ENCODE results near the gene AIP. TPM values are rescaled to one million over a fixed set of nuclear protein-coding genes. Genes with fewer than 3 reads are reported as not detected.
A peak's percentile ranks its signal among the peaks of the same experiment; 100 is the strongest.

AIP gene
- total RNA-seq, 1 donor from 2014 or later = 45.9 TPM

- TF ChIP-seq, protein P1, sequence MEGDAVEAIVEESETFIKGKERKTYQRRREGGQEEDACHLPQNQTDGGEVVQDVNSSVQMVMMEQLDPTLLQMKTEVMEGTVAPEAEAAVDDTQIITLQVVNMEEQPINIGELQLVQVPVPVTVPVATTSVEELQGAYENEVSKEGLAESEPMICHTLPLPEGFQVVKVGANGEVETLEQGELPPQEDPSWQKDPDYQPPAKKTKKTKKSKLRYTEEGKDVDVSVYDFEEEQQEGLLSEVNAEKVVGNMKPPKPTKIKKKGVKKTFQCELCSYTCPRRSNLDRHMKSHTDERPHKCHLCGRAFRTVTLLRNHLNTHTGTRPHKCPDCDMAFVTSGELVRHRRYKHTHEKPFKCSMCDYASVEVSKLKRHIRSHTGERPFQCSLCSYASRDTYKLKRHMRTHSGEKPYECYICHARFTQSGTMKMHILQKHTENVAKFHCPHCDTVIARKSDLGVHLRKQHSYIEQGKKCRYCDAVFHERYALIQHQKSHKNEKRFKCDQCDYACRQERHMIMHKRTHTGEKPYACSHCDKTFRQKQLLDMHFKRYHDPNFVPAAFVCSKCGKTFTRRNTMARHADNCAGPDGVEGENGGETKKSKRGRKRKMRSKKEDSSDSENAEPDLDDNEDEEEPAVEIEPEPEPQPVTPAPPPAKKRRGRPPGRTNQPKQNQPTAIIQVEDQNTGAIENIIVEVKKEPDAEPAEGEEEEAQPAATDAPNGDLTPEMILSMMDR (IDR thresholded peaks at IDR 0.05; ENCODE audit: insufficient read depth, low read length, poor library complexity, severe bottlenecking) = no peak
- no peak overlapping the region for H3K4me3 ChIP-seq (ENCODE audit: low read depth, low read length)
Measured at GRCh38 chr11:67466962-67467771, 15.7 kb upstream of the AIP start.

DNA sequence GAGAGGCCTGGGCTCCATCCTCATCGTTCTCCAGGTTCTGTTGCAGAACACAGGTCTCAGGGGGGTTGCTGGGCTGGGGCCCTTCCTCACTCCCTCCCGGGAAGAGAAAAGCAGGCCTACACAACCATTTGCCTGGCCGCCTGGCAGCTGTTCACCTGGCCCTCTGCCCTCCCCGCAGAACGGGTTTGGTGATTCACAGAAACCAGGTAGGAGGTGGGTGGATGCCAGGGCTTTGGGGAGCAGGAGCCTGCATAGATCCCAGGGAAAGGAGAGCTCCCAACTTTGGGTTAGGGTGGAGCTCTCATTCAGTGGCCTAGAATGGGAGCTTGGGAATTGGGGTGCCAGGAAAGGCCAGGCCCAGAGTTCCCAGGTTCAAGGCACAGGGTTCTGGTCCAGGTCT, 14.8 kb upstream of the AIP start:
- TF ChIP-seq, protein P1 (IDR thresholded peaks at IDR 0.05; ENCODE audit: insufficient read depth, low read length, poor library complexity, severe bottlenecking) = no peak
- no peak for DNase-seq (ENCODE audit: low read depth)

More at GRCh38 chr11:67466962-67467771, 15.7 kb upstream of the AIP start:
- no peak for DNase-seq (ENCODE audit: low read depth)
- Histone ChIP-seq H3K27me3 (ENCODE audit: control insufficient read depth, insufficient read depth, low read length) (no peaks in the 10 kb centered on the region), H3K36me3 (ENCODE audit: control insufficient read depth, insufficient read depth, low read length) (peaks cover 2% of the 10 kb centered on the region)

DNA sequence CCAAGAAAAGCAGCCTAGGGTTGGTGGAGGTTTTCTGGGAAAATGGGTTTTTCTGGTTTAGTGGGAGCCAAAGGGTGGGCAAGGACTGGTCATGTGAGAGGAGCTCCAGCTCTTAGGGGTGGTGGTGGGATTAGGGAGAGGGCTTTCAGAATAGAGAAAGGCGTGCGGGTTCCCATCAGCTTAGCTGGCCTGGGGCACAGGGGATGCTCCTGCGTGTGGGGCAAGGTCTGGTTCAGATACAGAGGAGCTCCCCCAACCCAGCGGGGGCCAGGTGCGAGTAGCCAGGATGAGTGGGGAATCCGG, 14.4 kb upstream of the AIP start:
- peaks cover 2% of the 10 kb centered on the region for H3K36me3 ChIP-seq (ENCODE audit: control insufficient read depth, insufficient read depth, low read length)
- DNase-seq (ENCODE audit: low read depth) = no peak
- no peaks in the 10 kb centered on the region for H3K27me3 ChIP-seq (ENCODE audit: control insufficient read depth, insufficient read depth, low read length)
- TF ChIP-seq, protein P1 (IDR thresholded peaks at IDR 0.05; ENCODE audit: insufficient read depth, low read length, poor library complexity, severe bottlenecking) = no peak
- peak overlapping the region; percentile 86 for H3K4me3 ChIP-seq (ENCODE audit: low read depth, low read length)

More for the DNA sequence above, 14.8 kb upstream of the AIP start:
- Histone ChIP-seq H3K27me3 (ENCODE audit: control insufficient read depth, insufficient read depth, low read length) (no peaks in the 10 kb centered on the region), H3K36me3 (ENCODE audit: control insufficient read depth, insufficient read depth, low read length) (peaks cover 2% of the 10 kb centered on the region), H3K4me3 (ENCODE audit: low read depth, low read length) (peak overlapping the region; percentile 86)

DNA sequence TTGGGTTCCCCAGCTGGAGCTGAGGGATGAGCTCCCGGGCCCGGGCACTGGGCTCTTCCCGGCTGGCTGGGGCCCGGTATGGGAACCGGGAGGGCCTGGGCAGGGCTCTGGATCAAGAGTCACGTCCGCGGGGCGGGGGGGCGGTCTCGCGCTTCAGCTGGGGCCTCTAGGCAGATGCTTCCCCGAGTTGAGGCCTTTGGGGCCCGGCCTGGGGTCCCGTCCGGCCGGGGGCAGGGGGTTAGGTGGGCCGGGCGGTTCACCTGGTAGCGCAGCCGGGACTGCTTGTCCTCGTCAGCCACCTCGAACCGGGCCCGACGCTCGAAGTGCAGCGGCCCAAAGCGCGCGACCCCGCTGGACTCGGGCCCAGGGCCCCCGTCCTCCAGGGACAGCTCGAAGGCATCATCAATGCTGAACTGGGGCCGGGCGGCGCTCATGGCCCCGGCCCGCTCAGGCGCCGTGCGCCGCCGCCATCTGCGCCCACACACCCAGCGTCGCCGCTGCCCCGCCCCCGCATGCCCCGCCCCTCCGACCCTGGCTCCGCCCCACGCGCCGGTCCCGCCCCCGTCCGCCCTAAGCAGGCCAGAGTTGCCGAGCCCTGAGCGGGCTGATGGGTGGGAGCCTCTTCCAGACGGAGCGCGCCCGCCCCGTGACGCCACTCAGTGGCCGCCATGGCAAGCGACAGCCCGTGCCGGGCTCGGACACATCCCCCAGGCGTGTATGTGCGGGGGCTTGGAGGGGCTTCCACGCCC, 13.9 kb upstream of the AIP start, which contains the start of gene TMEM134:
TSS of gene TMEM134 (minus strand) at position 493 of the 749 bp plus-strand sequence. CDS start at position 434, 59 bp downstream.
- TF ChIP-seq, protein P1 (IDR thresholded peaks at IDR 0.05; ENCODE audit: insufficient read depth, low read length, poor library complexity, severe bottlenecking) = peak; percentile 45
- DNase-seq (ENCODE audit: low read depth) = peak; percentile 44
- Histone ChIP-seq H3K27me3 (ENCODE audit: control insufficient read depth, insufficient read depth, low read length) (no peaks in the 10 kb centered on the region), H3K4me3 (ENCODE audit: low read depth, low read length) (peak within 1 kb of the TSS; percentile 86), H3K36me3 (ENCODE audit: control insufficient read depth, insufficient read depth, low read length) (peaks cover 2% of the 10 kb centered on the region)

DNA sequence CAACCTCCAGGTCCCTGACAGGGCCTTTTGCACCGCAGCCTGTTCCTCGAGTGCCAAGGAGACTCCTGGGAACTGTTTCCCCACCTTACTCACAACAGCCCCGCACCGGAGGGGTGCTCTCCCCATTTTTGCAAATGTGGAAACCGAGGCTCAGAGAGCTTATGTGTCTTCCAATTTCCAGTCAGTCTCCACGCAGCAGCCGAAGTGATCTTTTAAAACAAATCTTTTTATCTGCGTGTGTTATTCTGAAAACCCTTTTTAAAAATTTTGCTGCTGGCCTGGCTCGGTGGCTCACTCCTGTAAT, 13.4 kb upstream of the AIP start:
- no peak for DNase-seq (ENCODE audit: low read depth)
- H3K27me3 ChIP-seq (ENCODE audit: control insufficient read depth, insufficient read depth, low read length) = no peaks in the 10 kb centered on the region
- peaks cover 2% of the 10 kb centered on the region for H3K36me3 ChIP-seq (ENCODE audit: control insufficient read depth, insufficient read depth, low read length)
- H3K4me3 ChIP-seq (ENCODE audit: low read depth, low read length) = peak overlapping the region; percentile 43
- TF ChIP-seq, protein P1 (IDR thresholded peaks at IDR 0.05; ENCODE audit: insufficient read depth, low read length, poor library complexity, severe bottlenecking) = no peak

All from kidney epithelial cell (primary cell).